HG02970 (cell line): Measurements from ENCODE around the gene GTSE1.

ENCODE experiments used
- ATAC-seq: cut with Tn5 transposase; IDR thresholded peaks from one replicate; pipeline ENCODE4 v1.9.1; 2021; ENCODE audit warnings: mild to moderate bottlenecking, moderate library complexity, moderate number of reproducible peaks; ENCODE audit not compliant: unreplicated experiment, low FRiP score

The GTSE1 gene

DNA sequence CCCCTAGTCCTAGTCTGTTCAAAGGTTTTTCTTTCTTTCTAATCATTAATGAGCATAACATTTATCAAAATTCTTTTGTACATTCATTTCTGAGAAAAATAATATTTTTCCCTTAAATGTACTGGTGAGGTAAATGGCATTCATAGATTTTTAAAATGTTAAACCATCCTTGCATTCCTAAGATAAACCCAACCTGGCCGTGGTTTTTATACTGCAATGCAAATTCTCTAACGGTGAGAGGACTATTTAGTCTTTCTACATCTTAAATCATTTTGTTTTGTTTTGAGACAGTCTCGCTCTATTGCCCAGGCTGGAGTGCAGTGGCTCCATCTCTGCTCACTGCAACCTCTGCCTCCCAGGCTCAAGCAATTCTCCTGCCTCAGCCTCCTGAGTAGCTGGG, 79.4 kb downstream of the GTSE1 start:
- no peak for ATAC-seq

DNA sequence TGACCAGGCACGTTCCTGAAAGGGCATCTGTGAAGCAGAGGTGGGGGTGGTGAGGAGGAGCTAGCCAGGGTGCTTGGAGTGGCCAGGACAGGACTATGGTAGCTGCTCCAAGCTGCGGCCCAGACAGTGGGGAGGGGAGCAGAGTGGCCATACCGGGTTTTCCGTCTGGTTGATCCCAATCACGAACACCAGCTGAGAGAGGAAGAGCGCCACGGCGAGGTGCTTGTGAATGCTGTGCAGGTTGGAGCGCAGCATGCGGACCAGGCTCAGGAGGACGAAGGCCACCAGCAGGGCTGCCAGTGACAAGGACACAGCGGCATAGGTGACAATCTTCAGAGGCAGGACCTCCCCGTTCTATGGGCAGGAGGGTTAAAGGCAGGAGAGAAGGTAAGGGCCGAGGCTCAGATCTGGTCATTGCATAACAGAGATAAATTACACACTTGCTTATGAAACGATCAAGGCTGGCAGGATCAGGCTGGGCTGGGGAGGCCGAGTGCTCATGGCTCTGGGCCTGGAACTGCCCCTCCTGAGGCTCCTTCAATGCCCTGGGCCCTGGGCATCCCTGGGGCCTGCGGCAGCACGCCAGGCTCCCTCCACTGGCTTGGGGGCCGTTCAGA, 80.3 kb downstream of the GTSE1 start:
- no peak for ATAC-seq

GRCh38 chr22:46377525-46378425, 81.1 kb downstream of the GTSE1 start:
- no peak for ATAC-seq

DNA sequence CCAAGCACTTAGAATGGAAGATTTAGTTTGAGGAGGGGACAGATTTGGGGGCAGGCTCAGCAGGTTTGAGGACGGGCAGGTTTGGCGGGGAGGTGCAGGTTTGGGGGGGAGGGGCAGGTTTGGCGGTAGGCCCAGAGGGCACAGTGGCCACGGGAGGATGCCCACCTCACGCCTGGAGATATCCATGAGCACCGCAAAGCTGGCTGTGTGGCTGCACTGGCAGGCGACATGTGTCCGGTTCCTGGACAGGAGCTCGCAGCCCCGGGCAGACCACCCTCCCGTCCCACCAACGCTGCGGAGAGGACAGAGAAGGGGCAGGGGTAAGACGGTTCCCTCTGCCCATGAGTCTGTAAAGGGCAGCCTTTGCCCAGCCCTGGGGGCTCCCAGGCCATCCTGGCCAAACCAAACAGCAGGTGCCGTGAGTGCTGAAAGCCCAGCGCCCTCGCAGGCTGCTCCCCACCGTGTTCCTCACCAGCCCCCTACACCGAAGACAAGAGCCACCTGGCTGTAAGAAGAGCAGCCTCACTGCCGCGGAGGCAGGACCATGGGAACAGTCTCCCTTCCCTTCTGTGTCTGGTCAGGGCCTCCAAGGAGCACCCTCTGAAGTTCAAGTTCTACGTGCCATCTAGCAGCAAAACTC, 81.9 kb downstream of the GTSE1 start:
- no peak for ATAC-seq

DNA sequence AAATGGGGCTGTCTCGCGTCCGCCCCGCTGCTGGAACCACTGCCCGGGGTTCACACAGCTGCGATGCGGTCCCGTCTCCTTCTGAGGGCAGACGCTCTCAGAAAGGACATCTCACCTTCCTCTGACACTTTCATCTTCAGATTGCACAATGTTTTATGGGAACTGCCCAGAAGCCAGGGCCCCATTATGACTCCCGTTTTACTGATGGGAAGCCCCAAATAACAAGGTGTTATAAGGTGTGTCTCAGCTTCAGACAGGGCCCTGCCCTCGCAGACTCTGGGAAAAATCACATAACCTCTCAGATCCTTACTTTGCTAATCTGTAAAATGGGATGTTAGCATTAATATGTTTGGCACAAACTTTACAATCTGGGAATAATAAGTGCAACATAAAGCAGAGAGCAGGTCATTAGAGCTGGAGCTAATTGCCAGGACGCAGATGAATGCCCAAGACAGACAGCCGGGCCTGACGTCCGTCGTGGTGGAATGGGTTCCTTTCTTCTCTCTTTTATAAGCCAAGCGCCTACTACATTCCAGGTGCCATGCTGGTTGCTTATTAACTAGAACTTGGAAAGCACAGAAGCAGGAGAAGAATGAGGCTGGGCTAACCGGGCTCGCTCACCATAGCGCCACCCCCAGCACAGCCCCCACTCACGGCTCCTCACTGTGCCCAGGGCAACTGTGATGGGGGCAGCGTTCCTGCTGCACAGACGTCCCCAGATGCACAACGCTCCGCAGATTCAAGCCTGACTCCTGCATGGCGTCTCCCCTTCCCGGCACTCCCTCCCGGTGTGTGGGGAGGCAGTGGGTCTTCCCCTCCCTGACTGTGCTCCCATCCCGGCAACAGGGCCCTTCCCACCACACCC, 82.6 kb downstream of the GTSE1 start:
- no peak for ATAC-seq

DNA sequence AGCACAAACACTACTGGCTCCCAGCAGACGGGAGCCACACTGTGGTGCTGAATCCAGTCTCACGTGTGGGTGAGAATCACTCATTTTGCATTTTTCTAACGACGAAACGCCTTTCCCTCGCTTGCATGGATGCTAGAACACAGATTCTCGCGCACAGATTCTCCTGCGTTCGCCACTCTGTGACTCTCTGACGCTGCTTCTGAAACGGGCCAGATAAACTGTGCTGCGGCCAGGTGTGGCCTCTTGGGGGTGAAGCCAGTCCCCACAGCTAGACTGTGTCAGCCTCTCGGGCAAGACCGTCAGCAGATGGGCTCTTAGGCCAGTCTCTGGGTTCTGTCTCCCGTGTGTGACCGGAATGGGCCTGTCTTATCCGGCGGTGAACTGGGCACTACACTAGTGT, 83.4 kb downstream of the GTSE1 start:
- no peak for ATAC-seq
